ENCODE data around the gene ANTKMT. TPM values are rescaled to one million over a fixed set of nuclear protein-coding genes. Genes with fewer than 3 reads are reported as not detected.
A peak's percentile ranks its signal among the peaks of the same experiment; 100 is the strongest.
"Not testable (repeated sequence)": the region's sequence is repeated elsewhere in the genome, so short reads cannot be mapped to it uniquely, and the experiment has no call there.

Gene ANTKMT
- total RNA-seq, 1 donor from 2014 or later, result 44.9 TPM

GRCh38 chr16:711084-711483 is 9.9 kb upstream of the ANTKMT start:
- DNase-seq (ENCODE audit: low spot score, unreplicated experiment), result no peak
- Mint-ChIP-seq H3K27ac (no peak overlapping the region), H3K36me3 (ENCODE audit: insufficient read depth) (no peaks in the 10 kb centered on the region), H3K27me3 (peaks cover 40% of the 10 kb centered on the region), H3K9me3 (ENCODE audit: low read depth) (no peaks in the 10 kb centered on the region), H3K4me3 (ENCODE audit: low read depth) (no peak overlapping the region), H3K4me1 (ENCODE audit: low read depth) (no peaks in the 10 kb centered on the region)
- TF ChIP-seq CTCF (IDR thresholded peaks at IDR 0.05; ENCODE audit: unreplicated experiment), result no peak

GRCh38 chr16:711548-712320 is 9.2 kb upstream of the ANTKMT start:
- peaks cover 34% of the 10 kb centered on the region for H3K27me3 Mint-ChIP-seq

GRCh38 chr16:712740-713250 is 8.2 kb upstream of the ANTKMT start:
- H3K4me1 Mint-ChIP-seq (ENCODE audit: low read depth); H3K9me3 Mint-ChIP-seq (ENCODE audit: low read depth); DNase-seq (ENCODE audit: low spot score, unreplicated experiment); H3K36me3 Mint-ChIP-seq (ENCODE audit: insufficient read depth): not testable (repeated sequence)
- TF ChIP-seq CTCF (IDR thresholded peaks at IDR 0.05; ENCODE audit: unreplicated experiment), result peak; percentile 48
- Mint-ChIP-seq H3K27me3 (peaks cover 26% of the 10 kb centered on the region), H3K4me3 (ENCODE audit: low read depth) (peak overlapping the region; percentile 36), H3K27ac (peak overlapping the region; percentile 69)

More at GRCh38 chr16:711548-712320, 9.2 kb upstream of the ANTKMT start:
- H3K9me3 Mint-ChIP-seq (ENCODE audit: low read depth), result no peaks in the 10 kb centered on the region
- no peaks in the 10 kb centered on the region for H3K36me3 Mint-ChIP-seq (ENCODE audit: insufficient read depth)
- H3K27ac Mint-ChIP-seq, result no peak overlapping the region
- peak; percentile 81 for DNase-seq (ENCODE audit: low spot score, unreplicated experiment)
- TF ChIP-seq CTCF (IDR thresholded peaks at IDR 0.05; ENCODE audit: unreplicated experiment), result peak; percentile 97
- H3K4me3 Mint-ChIP-seq (ENCODE audit: low read depth), result no peak overlapping the region
- H3K4me1 Mint-ChIP-seq (ENCODE audit: low read depth), result peaks cover 4% of the 10 kb centered on the region

- peaks cover 6% of the 10 kb centered on the region for H3K4me1 Mint-ChIP-seq (ENCODE audit: low read depth)
- no peaks in the 10 kb centered on the region for H3K36me3 Mint-ChIP-seq (ENCODE audit: insufficient read depth)
- TF ChIP-seq CTCF (IDR thresholded peaks at IDR 0.05; ENCODE audit: unreplicated experiment), result no peak
- H3K27me3 Mint-ChIP-seq, result peaks cover 14% of the 10 kb centered on the region
- no peak overlapping the region for H3K27ac Mint-ChIP-seq
- no peak for DNase-seq (ENCODE audit: low spot score, unreplicated experiment)
- no peaks in the 10 kb centered on the region for H3K9me3 Mint-ChIP-seq (ENCODE audit: low read depth)
- peak overlapping the region; percentile 46 for H3K4me3 Mint-ChIP-seq (ENCODE audit: low read depth)
Observed at GRCh38 chr16:714079-714478, 6.9 kb upstream of the ANTKMT start.

GRCh38 chr16:714558-715476 is 6.1 kb upstream of the ANTKMT start, which contains the start of gene METRN:
Gene METRN (plus strand): TSS chr16:715118. CDS start chr16:715290, 172 bp downstream.
- no peak for TF ChIP-seq CTCF (IDR thresholded peaks at IDR 0.05; ENCODE audit: unreplicated experiment)
- no peaks in the 10 kb centered on the region for H3K36me3 Mint-ChIP-seq (ENCODE audit: insufficient read depth)
- peaks cover 8% of the 10 kb centered on the region for H3K27me3 Mint-ChIP-seq
- H3K4me1 Mint-ChIP-seq (ENCODE audit: low read depth), result peaks cover 9% of the 10 kb centered on the region
- peak; percentile 90 for DNase-seq (ENCODE audit: low spot score, unreplicated experiment)
- peak within 1 kb of the TSS; percentile 74 for H3K4me3 Mint-ChIP-seq (ENCODE audit: low read depth)
- H3K9me3 Mint-ChIP-seq (ENCODE audit: low read depth), result no peaks in the 10 kb centered on the region
- peak within 1 kb of the TSS; percentile 54 for H3K27ac Mint-ChIP-seq

Measured in progenitor cell of endocrine pancreas (in vitro differentiated cells).